Measurements from ENCODE around the gene ZNF598.

Gene ZNF598

GRCh38 chr16:2005646-2006045 is 4.0 kb downstream of the ZNF598 start:
- ATAC-seq = no peak

- ATAC-seq = no peak
Measured at GRCh38 chr16:2004795-2005517, 4.7 kb downstream of the ZNF598 start.

GRCh38 chr16:2003827-2004641 is 5.6 kb downstream of the ZNF598 start:
- ATAC-seq = peak; percentile 92 to 94

GRCh38 chr16:2003231-2003826 is 6.3 kb downstream of the ZNF598 start:
- ATAC-seq = no peak

- ATAC-seq = no peak
Measured at GRCh38 chr16:2002406-2003230, 7.0 kb downstream of the ZNF598 start.

GRCh38 chr16:2001456-2002355 is 7.9 kb downstream of the ZNF598 start:
- no peak for ATAC-seq

GRCh38 chr16:2001035-2001434 is 8.6 kb downstream of the ZNF598 start:
- ATAC-seq = no peak

GRCh38 chr16:1999866-2000514 is 9.6 kb downstream of the ZNF598 start:
- ATAC-seq = no peak

- ATAC-seq = no peak
Measured at GRCh38 chr16:1998852-1999801, 10.5 kb downstream of the ZNF598 start.

- no peak for ATAC-seq
Measured at GRCh38 chr16:1998360-1998835, 11.2 kb downstream of the ZNF598 start.

GRCh38 chr16:1997494-1998359 is 11.9 kb downstream of the ZNF598 start:
- ATAC-seq = no peak

- no peak for ATAC-seq
Measured at GRCh38 chr16:1993731-1994131, 15.9 kb downstream of the ZNF598 start.

- no peak for ATAC-seq
Measured at GRCh38 chr16:1992704-1993317, 16.8 kb downstream of the ZNF598 start.

- peak; percentile 64 to 69 for ATAC-seq
Measured at GRCh38 chr16:1991948-1992703, 17.5 kb downstream of the ZNF598 start.

- no peak for ATAC-seq
Measured at GRCh38 chr16:1991588-1991947, 18.1 kb downstream of the ZNF598 start.

- peak; percentile 26 to 31 for ATAC-seq
Measured at GRCh38 chr16:1991135-1991551, 18.5 kb downstream of the ZNF598 start.

- ATAC-seq = no peak
Measured at GRCh38 chr16:1990351-1991134, 19.1 kb downstream of the ZNF598 start.

All from activated CD4-positive, CD25-positive, alpha-beta regulatory T cell treated with anti-CD3 and anti-CD28 coated beads, Interleukin-2, amount 50 U/mL, for 24 hours (primary cell).